ENCODE measurements around the gene ZDHHC14.
A peak's percentile ranks its signal among the peaks of the same experiment; 100 is the strongest.
"Not testable (repeated sequence)": the region's sequence is repeated elsewhere in the genome, so short reads cannot be mapped to it uniquely, and the experiment has no call there.

Gene ZDHHC14

GRCh38 chr6:157575436-157576145 is 194.6 kb downstream of the ZDHHC14 start:
- DNase-seq, result no peak

GRCh38 chr6:157576991-157577390 is 196.0 kb downstream of the ZDHHC14 start:
- DNase-seq, result not testable (repeated sequence)

DNA sequence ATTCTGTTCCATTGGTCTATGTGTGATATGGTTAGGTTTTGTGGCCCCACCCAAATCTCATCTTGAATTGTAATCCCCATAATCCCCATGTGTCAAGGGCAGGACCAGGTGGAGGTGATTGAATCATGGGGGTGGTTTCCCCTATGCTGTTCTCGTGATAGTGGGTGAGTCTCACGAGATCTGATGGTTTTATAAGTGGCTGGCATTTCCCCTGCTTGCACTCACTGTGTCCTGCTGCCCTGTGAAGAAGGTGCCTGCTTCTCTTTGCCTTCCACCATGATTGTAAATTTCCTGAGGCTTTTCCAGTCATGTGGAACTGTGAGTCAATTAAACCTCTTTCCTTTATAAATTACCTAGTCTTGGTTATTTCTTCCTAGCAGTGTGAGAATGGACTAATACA is 197.5 kb downstream of the ZDHHC14 start:
- not testable (repeated sequence) for DNase-seq

GRCh38 chr6:157579467-157580031 is 198.6 kb downstream of the ZDHHC14 start:
- DNase-seq, result peak; percentile 6 to 43 (median 23)

DNA sequence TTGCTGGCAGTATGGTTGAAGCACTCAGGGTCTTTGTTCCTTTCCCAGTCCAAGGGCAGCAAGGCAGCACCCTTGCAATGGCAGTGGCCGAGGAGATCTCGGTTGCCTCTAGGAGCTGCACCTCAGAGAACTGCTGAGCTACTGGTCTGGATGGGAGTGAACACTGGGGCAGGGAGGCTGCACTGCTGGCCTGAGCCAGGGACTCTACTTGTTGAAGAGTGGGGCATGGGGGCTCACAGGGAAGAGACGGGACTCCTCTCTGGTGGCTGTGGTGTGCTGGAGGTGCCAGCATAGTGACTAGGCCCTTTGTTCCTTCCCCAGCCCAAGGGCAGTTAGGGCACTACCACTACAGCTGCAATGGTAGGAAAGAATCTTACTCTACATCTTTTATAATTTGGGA is 203.0 kb downstream of the ZDHHC14 start:
- DNase-seq, result no peak

DNA sequence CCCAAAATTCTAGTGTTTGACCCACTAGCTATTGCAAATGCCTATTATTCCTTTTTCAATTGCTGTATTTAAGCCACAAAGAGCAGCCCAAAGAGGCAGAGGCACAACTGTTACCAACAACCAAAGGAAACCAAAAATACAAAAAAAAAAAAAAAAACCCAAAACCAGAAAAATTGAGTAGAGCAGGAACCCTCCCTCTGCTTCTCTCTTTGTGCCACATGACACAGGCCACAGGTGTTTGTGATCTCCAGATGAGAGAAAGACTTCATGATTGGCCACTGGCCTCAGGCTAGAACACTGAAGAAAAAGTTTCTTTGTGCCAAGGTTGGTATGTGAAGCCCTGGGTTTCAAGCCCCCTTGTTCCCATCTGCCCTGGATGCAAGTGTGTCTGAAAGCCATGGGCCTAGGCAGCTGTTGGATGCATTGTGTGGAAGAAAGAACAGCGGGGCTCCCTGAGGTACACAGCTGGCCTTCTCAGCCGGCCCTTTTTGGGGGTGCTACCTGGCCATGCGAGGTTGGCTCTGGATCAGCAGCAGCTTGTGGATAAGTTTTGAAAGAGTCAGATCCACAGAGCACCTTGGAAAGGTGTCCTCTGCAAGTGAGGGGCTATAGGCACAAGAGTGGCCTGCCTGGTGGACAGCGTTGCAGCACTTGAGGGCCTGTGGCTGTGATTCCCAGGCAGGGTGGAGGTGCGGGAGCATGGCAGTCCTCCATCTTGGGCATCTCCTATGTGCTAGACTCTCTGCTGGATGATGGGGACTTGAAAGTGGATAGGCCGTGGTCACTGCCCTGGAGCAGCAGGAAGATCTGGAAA is 204.5 kb downstream of the ZDHHC14 start:
- no peak for DNase-seq

GRCh38 chr6:157586088-157586414 is 205.1 kb downstream of the ZDHHC14 start:
- DNase-seq, result no peak

- no peak for DNase-seq
Observed at GRCh38 chr6:157586476-157587126, 205.6 kb downstream of the ZDHHC14 start.

GRCh38 chr6:157587127-157587926 is 206.3 kb downstream of the ZDHHC14 start:
- DNase-seq, result no peak

GRCh38 chr6:157590654-157591053 is 209.7 kb downstream of the ZDHHC14 start:
- DNase-seq, result not testable (repeated sequence)

GRCh38 chr6:157592541-157592940 is 211.6 kb downstream of the ZDHHC14 start:
- DNase-seq, result no peak

- no peak for DNase-seq
Observed at GRCh38 chr6:157592980-157593379, 212.0 kb downstream of the ZDHHC14 start.

GRCh38 chr6:157593596-157593995 is 212.6 kb downstream of the ZDHHC14 start:
- no peak for DNase-seq

GRCh38 chr6:157594292-157594691 is 213.3 kb downstream of the ZDHHC14 start:
- no peak for DNase-seq

DNA sequence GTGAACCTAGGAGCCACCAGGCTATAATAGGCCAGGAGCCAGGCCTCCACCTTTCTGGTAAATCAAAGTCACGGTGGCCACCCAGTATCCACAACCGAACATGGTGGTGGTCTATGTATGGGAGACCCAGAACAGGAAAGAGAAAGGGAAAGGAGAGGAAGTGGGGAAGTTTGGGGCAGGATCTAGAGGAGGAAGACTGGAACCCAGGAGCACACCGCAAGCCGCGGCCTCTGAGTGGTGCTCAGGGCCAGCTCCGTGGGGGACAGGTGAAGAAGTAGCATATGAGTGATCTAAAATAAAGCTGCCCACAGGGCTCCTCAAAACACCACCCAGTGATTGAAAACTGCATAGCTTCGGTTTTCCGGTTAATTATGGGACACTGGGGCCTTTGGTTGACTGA is 214.8 kb downstream of the ZDHHC14 start:
- no peak for DNase-seq

GRCh38 chr6:157596461-157596860 is 215.5 kb downstream of the ZDHHC14 start:
- no peak for DNase-seq

- no peak for DNase-seq
Observed at GRCh38 chr6:157596886-157597285, 215.9 kb downstream of the ZDHHC14 start.

DNA sequence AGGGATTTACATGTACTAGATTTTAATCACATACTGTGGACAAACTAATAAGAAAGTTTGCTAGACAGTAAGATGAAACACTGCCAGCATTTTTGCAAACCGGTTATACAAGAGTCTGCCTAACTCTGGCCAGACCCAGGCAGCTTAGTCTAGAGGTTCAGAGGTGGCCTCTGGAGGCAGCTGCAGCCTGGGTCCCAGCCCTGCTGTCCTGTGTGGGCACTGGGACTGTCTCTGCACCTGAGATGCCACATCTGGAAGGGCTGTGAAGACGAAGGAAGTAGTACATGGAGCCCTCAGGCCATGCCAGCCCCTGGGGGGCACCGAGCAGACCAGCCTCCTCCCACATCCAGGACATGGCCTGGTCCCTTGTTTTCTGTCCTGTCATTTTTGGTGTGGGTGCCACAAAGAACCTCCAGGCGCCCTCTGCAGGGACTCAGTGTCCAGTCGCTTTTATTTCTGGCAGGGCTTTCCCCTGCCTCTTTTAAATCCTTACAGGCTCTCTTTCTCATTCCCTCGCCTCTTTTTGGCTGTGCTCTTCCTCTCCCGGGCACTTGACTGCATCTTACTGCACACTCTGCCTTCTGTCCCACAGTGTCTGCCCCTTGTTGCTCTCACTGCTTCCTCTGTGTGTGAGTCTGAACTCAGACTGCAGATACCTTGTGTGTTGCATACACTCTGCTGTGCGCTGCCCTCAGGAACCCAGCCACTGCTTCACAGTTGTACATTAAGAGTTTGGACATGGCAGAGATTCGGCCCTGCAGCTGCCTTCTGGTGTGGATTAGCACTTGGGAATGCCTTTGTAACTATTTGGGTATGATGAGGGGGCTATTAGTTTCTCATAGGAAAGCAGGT is 216.7 kb downstream of the ZDHHC14 start:
- DNase-seq, result peak; percentile 52 to 76 (median 67)

- DNase-seq, result no peak
Observed at GRCh38 chr6:157599191-157599590, 218.2 kb downstream of the ZDHHC14 start.

- DNase-seq, result no peak
Observed at GRCh38 chr6:157600807-157601206, 219.8 kb downstream of the ZDHHC14 start.

- no peak for DNase-seq
Observed at GRCh38 chr6:157602521-157603295, 221.7 kb downstream of the ZDHHC14 start.

Data from suppressor macrophage (primary cell).